Measurements from ENCODE around the gene CREB5.

Gene CREB5

DNA sequence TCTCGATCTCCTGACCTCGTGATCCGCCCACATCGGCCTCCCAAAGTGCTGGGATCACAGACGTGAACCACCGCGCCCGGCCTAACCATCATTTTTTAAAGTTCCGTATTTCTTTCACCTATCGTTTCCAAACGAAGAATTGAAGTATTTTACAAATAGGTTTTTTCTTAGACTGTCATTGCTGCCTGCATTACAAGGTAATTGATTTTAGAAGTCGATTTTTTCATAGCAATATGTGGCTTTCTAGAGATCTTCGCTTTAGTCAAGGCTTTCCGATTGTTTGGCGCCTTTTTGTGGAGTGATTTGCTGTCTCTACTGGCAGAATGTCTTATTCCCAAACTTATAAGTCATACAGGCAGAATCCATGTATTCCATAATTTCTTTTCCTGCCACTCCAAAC, 436.6 kb downstream of the CREB5 start:
- TF ChIP-seq CEBPB (IDR thresholded peaks at IDR 0.05) (no peak), NFIC (IDR thresholded peaks at IDR 0.05) (no peak), EP300 (IDR thresholded peaks at IDR 0.05; ENCODE audit: borderline replicate concordance) (no peak), CREB1 (IDR thresholded peaks at IDR 0.05; ENCODE audit: low read depth) (no peak), EGR1 (IDR thresholded peaks at IDR 0.05) (no peak), TAF1 (IDR thresholded peaks at IDR 0.05; ENCODE audit: low read depth) (no peak), YY1 (IDR thresholded peaks at IDR 0.05; ENCODE audit: low read depth) (no peak), TEAD4 (IDR thresholded peaks at IDR 0.05) (no peak), ZBTB7A (IDR thresholded peaks at IDR 0.05; ENCODE audit: low read depth) (no peak), FOXM1 (IDR thresholded peaks at IDR 0.05; ENCODE audit: borderline replicate concordance, low read depth) (no peak)
- TF ChIP-seq, protein P1, sequence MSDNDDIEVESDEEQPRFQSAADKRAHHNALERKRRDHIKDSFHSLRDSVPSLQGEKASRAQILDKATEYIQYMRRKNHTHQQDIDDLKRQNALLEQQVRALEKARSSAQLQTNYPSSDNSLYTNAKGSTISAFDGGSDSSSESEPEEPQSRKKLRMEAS (IDR thresholded peaks at IDR 0.05) = no peak
- TF ChIP-seq, protein P2, sequence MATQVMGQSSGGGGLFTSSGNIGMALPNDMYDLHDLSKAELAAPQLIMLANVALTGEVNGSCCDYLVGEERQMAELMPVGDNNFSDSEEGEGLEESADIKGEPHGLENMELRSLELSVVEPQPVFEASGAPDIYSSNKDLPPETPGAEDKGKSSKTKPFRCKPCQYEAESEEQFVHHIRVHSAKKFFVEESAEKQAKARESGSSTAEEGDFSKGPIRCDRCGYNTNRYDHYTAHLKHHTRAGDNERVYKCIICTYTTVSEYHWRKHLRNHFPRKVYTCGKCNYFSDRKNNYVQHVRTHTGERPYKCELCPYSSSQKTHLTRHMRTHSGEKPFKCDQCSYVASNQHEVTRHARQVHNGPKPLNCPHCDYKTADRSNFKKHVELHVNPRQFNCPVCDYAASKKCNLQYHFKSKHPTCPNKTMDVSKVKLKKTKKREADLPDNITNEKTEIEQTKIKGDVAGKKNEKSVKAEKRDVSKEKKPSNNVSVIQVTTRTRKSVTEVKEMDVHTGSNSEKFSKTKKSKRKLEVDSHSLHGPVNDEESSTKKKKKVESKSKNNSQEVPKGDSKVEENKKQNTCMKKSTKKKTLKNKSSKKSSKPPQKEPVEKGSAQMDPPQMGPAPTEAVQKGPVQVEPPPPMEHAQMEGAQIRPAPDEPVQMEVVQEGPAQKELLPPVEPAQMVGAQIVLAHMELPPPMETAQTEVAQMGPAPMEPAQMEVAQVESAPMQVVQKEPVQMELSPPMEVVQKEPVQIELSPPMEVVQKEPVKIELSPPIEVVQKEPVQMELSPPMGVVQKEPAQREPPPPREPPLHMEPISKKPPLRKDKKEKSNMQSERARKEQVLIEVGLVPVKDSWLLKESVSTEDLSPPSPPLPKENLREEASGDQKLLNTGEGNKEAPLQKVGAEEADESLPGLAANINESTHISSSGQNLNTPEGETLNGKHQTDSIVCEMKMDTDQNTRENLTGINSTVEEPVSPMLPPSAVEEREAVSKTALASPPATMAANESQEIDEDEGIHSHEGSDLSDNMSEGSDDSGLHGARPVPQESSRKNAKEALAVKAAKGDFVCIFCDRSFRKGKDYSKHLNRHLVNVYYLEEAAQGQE (IDR thresholded peaks at IDR 0.05; ENCODE audit: low read depth) = no peak

DNA sequence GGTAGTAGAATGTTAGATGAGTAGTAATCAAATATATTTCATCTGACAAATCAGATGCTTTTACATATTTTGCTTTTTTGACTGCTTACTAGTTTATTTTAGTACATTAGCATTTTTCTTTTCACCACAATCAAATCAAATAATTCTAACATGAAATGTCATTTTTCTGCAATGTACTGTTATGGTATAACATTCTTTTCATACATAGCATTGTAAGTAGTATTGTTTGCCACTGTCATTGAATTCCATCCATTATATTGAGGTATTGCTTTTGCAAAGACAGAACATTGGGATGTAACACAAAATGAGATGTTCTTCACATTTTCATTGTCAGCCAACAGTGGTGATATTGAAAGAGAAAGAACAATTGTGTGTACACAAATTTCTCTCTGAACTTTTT, 438.4 kb downstream of the CREB5 start:
- TF ChIP-seq, protein P2 (IDR thresholded peaks at IDR 0.05; ENCODE audit: low read depth) = no peak
- no peak for TF ChIP-seq CEBPB (IDR thresholded peaks at IDR 0.05)
- TF ChIP-seq, protein P3, sequence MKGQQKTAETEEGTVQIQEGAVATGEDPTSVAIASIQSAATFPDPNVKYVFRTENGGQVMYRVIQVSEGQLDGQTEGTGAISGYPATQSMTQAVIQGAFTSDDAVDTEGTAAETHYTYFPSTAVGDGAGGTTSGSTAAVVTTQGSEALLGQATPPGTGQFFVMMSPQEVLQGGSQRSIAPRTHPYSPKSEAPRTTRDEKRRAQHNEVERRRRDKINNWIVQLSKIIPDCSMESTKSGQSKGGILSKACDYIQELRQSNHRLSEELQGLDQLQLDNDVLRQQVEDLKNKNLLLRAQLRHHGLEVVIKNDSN (IDR thresholded peaks at IDR 0.05) = no peak

DNA sequence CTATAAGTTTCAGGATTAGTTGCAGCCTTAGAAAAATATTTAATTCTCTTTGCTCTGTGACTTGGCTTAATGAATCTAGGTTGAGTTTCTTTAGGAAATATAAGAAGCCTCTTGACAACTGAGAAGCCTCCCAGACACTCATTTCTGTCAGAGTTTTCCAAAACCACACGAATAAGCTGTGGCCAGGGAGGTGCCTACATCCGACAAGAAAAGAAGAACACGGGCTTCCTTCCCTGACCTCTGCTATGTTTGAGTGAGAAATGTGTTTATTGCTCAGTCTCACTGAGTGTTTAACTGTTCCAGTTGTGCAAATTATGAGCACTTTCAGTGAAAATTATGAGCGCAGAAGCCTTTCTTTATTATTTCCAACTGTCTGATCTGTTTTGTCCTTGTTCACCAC, 440.8 kb downstream of the CREB5 start:
- no peak for TF ChIP-seq CEBPB (IDR thresholded peaks at IDR 0.05)
- no peak for TF ChIP-seq TCF12 (IDR thresholded peaks at IDR 0.05; ENCODE audit: low read depth)
- TF ChIP-seq RAD21 (IDR thresholded peaks at IDR 0.05; ENCODE audit: low read depth) = no peak
- TF ChIP-seq EGR1 (IDR thresholded peaks at IDR 0.05) = no peak
- TF ChIP-seq EP300 (IDR thresholded peaks at IDR 0.05; ENCODE audit: borderline replicate concordance) = no peak
- TF ChIP-seq, protein P1 (IDR thresholded peaks at IDR 0.05) = no peak
- TF ChIP-seq, protein P3 (IDR thresholded peaks at IDR 0.05) = no peak
- TF ChIP-seq TEAD4 (IDR thresholded peaks at IDR 0.05) = no peak

DNA sequence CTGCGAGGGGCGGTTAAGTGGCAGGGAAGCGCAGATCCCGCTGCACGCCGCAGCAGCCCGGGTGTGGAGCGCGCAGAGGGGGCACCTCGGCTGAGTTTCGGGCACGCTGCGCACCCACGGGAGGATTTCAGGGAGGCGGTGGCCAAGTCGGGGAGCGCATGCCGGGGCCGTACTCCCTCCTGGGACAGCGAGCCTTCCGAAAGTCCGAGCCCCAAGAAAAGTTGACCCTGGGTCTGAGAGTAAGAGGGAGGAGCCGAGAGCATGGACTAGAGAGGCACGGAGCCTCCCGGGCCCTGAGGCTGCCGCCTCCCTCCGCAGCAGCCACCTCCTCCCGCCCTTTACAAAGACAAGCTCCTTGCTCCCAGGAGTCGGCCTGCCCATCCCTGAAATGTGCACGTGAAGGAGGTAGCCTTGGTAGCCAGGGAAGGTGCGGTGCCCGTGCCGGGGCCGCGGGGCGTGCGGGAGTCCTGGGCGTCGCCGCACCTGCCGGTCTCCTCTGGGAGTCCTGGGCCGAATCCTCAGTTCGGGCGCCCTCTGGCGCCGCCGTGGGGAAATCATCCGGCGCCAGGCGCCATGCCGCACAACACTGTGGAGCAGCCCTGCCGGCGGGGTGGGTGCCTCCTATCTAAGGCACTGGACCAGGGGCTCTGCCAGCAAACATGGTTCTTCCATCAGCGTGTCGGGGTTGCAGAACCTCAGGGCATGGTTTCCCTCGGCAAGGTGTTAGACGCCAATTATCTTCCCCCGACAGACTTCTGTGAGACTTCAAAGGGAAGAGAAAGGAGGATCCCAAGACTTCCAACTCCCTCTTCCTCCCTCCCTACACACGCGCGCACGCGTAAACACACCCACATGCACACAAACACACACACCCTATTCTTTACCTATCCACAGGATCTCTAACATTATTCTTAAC, 441.8 kb downstream of the CREB5 start:
- TF ChIP-seq RAD21 (IDR thresholded peaks at IDR 0.05; ENCODE audit: low read depth) (peak; percentile 82), YY1 (IDR thresholded peaks at IDR 0.05; ENCODE audit: low read depth) (peak; percentile 75; the same call in 1 of the 2 replicates), TEAD4 (IDR thresholded peaks at IDR 0.05) (no peak)
- TF ChIP-seq, protein P1 (IDR thresholded peaks at IDR 0.05) = peak; percentile 51

DNA sequence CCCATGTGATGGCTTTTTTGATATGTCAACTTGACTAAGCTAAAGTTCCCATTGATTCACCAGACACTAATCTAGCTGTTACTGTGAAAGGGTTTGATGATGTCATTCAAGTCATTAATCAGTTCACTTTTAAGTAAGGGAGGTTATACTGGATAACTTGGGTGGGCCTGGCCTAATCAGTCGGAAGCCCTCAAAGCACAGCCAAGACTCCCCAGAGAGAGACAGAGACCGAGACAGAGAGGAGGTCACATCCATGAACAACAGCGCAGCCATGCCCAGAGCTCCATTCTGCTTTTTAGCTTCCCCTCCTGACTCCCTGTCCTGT, 442.4 kb downstream of the CREB5 start:
- no peak for TF ChIP-seq TCF12 (IDR thresholded peaks at IDR 0.05; ENCODE audit: low read depth)
- no peak for TF ChIP-seq RAD21 (IDR thresholded peaks at IDR 0.05; ENCODE audit: low read depth)

DNA sequence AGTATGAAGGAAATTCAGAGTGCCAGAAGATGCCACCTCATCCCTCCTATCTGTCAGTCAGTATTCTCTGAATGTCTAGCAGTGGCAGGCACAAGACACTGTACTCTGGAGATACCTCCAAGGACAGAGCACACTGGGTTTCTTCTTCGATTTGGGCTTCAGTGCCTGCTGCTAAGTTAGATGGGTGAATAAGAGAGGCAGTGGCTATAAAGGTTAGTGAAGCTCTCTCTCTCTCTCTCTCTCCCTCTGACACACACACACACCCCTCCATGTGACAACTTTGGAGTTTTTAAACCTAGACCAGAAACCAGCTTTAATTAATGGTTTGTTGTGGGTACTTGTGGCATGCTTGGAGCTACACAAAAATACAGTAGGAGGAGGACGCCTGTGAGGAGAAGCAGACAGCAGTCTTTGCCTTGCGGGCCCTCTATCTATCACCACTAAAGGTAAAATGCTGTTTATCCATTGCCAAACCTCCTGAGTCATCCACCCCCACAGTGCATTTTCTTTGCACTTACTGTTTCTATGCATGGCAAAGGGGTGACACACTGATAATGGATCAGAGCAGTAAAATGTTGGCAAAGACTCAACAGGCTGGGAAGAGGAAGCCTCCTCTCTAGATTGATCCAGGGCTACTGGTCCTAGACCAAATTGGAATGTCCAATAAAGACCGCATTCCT, 443.4 kb downstream of the CREB5 start:
- TF ChIP-seq EP300 (IDR thresholded peaks at IDR 0.05; ENCODE audit: borderline replicate concordance) (peak; percentile 46; the same call in 1 of the 2 replicates), FOXM1 (IDR thresholded peaks at IDR 0.05; ENCODE audit: borderline replicate concordance, low read depth) (no peak), TCF12 (IDR thresholded peaks at IDR 0.05; ENCODE audit: low read depth) (no peak), CREB1 (IDR thresholded peaks at IDR 0.05; ENCODE audit: low read depth) (no peak), CEBPB (IDR thresholded peaks at IDR 0.05) (no peak), TEAD4 (IDR thresholded peaks at IDR 0.05) (peak; percentile 60; the same call in 1 of the 2 replicates), RAD21 (IDR thresholded peaks at IDR 0.05; ENCODE audit: low read depth) (no peak), ZBTB7A (IDR thresholded peaks at IDR 0.05; ENCODE audit: low read depth) (no peak), NFIC (IDR thresholded peaks at IDR 0.05) (peak; percentile 80), YY1 (IDR thresholded peaks at IDR 0.05; ENCODE audit: low read depth) (no peak), EGR1 (IDR thresholded peaks at IDR 0.05) (peak; percentile 72; the same call in 1 of the 2 replicates), TAF1 (IDR thresholded peaks at IDR 0.05; ENCODE audit: low read depth) (no peak)
- TF ChIP-seq, protein P3 (IDR thresholded peaks at IDR 0.05) = no peak
- TF ChIP-seq, protein P1 (IDR thresholded peaks at IDR 0.05) = no peak
- TF ChIP-seq, protein P2 (IDR thresholded peaks at IDR 0.05; ENCODE audit: low read depth) = no peak
